HepG2 (cell line): ENCODE results near the gene BPIFA1. TPM values are rescaled to one million over a fixed set of nuclear protein-coding genes. Genes with fewer than 3 reads are reported as not detected.

Experiments
- BRF2 ChIP-seq: sonication (generic); formaldehyde crosslinking; IDR thresholded peaks from 2 replicates; pipeline ENCODE4 v1.8.1; 2022; ENCODE audit warnings: mild to moderate bottlenecking, missing genetic modification reagents
- CCAR2 ChIP-seq: fragments of 200-400 bp; formaldehyde crosslinking; optimal IDR thresholded peaks from 2 replicates; pipeline ENCODE3; 2018; ENCODE audit warnings: low read depth, mild to moderate bottlenecking, low read length, moderate library complexity
- EHMT2 ChIP-seq: fragments of 200-600 bp; sonication (generic); IDR thresholded peaks from 2 replicates; pipeline ENCODE4 v1.7.0; 2017; ENCODE audit warnings: antibody characterized with exemption, low read depth, low read length, borderline replicate concordance
- ISX ChIP-seq: sonication (generic); formaldehyde crosslinking; conservative IDR thresholded peaks from 2 replicates; pipeline ENCODE4 v1.5.0; 2020; ENCODE audit warnings: missing genetic modification reagents
- KAT7 ChIP-seq: IDR thresholded peaks from 2 replicates; pipeline ENCODE4 v1.6.1; 2018; ENCODE audit warnings: borderline replicate concordance, missing compliant biosample characterization
- KLF16 ChIP-seq, 2 experiments: sonication (generic) in 1 of 2; formaldehyde crosslinking in 1 of 2; IDR thresholded peaks; 2 replicates each; pipeline versions ENCODE4 v1.6.1 to v1.8.0; 2016 to 2023; ENCODE audit warnings: missing genetic modification reagents in 2 of 2, missing compliant biosample characterization in 1 of 2
- KLF9 ChIP-seq: IDR thresholded peaks from 2 replicates; pipeline ENCODE4 v1.6.1; 2016; ENCODE audit warnings: low read depth
- KMT2B ChIP-seq: IDR thresholded peaks from 2 replicates; pipeline ENCODE4 v1.6.1; 2016; ENCODE audit warnings: missing genetic modification reagents, missing compliant biosample characterization
- MAX ChIP-seq: IDR thresholded peaks from 2 replicates; pipeline ENCODE4 v1.6.1; 2012; ENCODE audit warnings: inconsistent platforms
- NFE2L1 ChIP-seq: sonication (generic); formaldehyde crosslinking; IDR thresholded peaks from 2 replicates; pipeline ENCODE4 v1.4.0; 2020; ENCODE audit warnings: missing genetic modification reagents, mild to moderate bottlenecking, borderline replicate concordance
- PAF1 ChIP-seq: IDR thresholded peaks from 2 replicates; pipeline ENCODE4 v1.6.1; 2016; ENCODE audit warnings: missing genetic modification reagents, missing compliant biosample characterization
- POLR2G ChIP-seq: fragments of 200-400 bp; formaldehyde crosslinking; IDR thresholded peaks from 2 replicates; pipeline ENCODE4 v1.6.1; 2018; ENCODE audit warnings: mild to moderate bottlenecking, low read depth, low read length, moderate library complexity
- STAT5B ChIP-seq: sonication (generic); formaldehyde crosslinking; IDR thresholded peaks from 2 replicates; pipeline ENCODE4 v1.4.0; 2020; ENCODE audit warnings: missing genetic modification reagents
- ZNF121 ChIP-seq: sonication (generic); formaldehyde crosslinking; IDR thresholded peaks from 2 replicates; pipeline ENCODE4 v1.5.0; 2020; ENCODE audit warnings: mild to moderate bottlenecking, missing genetic modification reagents
- ZNF329 ChIP-seq: sonication (generic); formaldehyde crosslinking; IDR thresholded peaks from 2 replicates; pipeline ENCODE4 v1.9.0; 2021; ENCODE audit warnings: low read depth, mild to moderate bottlenecking, missing genetic modification reagents
- ZNF557 ChIP-seq: sonication (generic); formaldehyde crosslinking; IDR thresholded peaks from 2 replicates; pipeline ENCODE4 v1.4.0; 2020; ENCODE audit warnings: missing genetic modification reagents
- ZNF775 ChIP-seq: sonication (generic); formaldehyde crosslinking; IDR thresholded peaks from 2 replicates; pipeline ENCODE4 v1.4.0; 2020; ENCODE audit warnings: missing genetic modification reagents, mild to moderate bottlenecking, moderate library complexity, borderline replicate concordance
- polyA plus RNA-seq, 8 experiments: library from polyadenylated mRNA; depleted of rRNA in 3 of 8; stranded (reverse) in 7 of 8; unstranded in 1 of 8; fragments of >200 nt; fragmentation: Illumina TruSeq in 4 of 8; extraction: Trizol in 4 of 8; gene quantifications; 2 replicates each; pipeline versions ENCODE4 v1.2.1 to v1.2.3, GENCODE V29; 2011 to 2016; ENCODE audit warnings: low read depth in 4 of 8, missing spikeins in 1 of 8, mixed read lengths in 1 of 8; ENCODE audit not compliant: insufficient read depth in 1 of 8
- total RNA-seq, 5 experiments: library from RNA; depleted of rRNA; stranded (reverse); fragments of >200 nt; fragmentation: Illumina TruSeq; extraction: Trizol; gene quantifications; 2 replicates each; pipeline ENCODE4 v1.2.3, GENCODE V29; 2016; ENCODE audit warnings: low read depth in 1 of 5
- TF ChIP-seq, protein P1 (sequence below): sonication (generic); formaldehyde crosslinking; IDR thresholded peaks from 2 replicates; pipeline ENCODE4 v1.8.0; 2022; ENCODE audit warnings: missing genetic modification reagents, mild to moderate bottlenecking, borderline replicate concordance
- TF ChIP-seq, protein P2 (sequence below): sonication (generic); formaldehyde crosslinking; IDR thresholded peaks from 2 replicates; pipeline ENCODE4 v1.4.0; 2020; ENCODE audit warnings: mild to moderate bottlenecking, low read depth, missing genetic modification reagents
- TF ChIP-seq, protein P3 (sequence below): sonication (generic); formaldehyde crosslinking; IDR thresholded peaks from 2 replicates; pipeline ENCODE4 v1.5.0; 2020; ENCODE audit warnings: mild to moderate bottlenecking, missing genetic modification reagents
- TF ChIP-seq, protein P4 (sequence below): sonication (generic); formaldehyde crosslinking; IDR thresholded peaks from 2 replicates; pipeline ENCODE4 v1.5.0; 2020; ENCODE audit warnings: missing genetic modification reagents
- TF ChIP-seq, protein P5 (sequence below): sonication (generic); formaldehyde crosslinking; IDR thresholded peaks from 2 replicates; pipeline ENCODE4 v1.5.1; 2020; ENCODE audit warnings: mild to moderate bottlenecking, missing genetic modification reagents, borderline replicate concordance

The BPIFA1 gene
- total and polyA plus RNA-seq, 2 of the 13 experiments (the other 11 are each of a cell fraction or from before 2014, with no cell fraction given) = not detected

DNA sequence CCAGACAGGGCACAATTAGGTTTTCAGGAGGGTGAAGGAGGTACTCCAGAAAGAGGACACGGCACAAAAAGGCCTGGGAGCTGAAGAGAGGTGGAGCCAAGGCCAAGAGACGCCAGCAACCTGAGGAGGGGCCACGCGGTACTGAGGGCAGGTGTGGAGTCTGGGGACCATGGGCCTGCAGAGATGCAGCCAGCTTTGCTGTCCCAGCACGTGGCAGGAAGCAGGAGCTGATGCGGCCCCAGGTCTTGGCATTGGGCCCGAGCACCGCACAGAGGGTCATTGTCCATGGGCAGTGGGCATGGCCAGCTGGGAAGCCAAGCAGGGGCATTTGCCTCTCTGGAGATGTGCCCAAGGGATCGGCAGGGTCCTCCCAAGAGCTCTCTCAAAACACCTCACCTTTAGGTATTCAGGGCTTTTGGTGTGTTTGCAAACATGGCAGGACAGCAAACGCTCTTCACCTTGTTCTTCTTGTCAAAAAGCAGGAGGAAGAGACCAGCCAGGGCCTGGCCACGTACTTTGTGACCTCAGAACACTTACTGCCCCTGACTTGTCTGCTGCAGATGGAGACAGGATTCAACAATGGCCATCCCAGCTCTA lies 45.9 kb downstream of the BPIFA1 start (continued):
- TF ChIP-seq, protein P1, sequence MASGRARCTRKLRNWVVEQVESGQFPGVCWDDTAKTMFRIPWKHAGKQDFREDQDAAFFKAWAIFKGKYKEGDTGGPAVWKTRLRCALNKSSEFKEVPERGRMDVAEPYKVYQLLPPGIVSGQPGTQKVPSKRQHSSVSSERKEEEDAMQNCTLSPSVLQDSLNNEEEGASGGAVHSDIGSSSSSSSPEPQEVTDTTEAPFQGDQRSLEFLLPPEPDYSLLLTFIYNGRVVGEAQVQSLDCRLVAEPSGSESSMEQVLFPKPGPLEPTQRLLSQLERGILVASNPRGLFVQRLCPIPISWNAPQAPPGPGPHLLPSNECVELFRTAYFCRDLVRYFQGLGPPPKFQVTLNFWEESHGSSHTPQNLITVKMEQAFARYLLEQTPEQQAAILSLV = no peak; the same call in 1 of the 2 replicates
- TF ChIP-seq ZNF557 (CRISPR knock-in tag) (no peak), STAT5B (CRISPR knock-in tag) (no peak; the same call in 1 of the 2 replicates), EHMT2 (no peak; the same call in 1 of the 2 replicates), KLF16 (CRISPR knock-in tag; IDR thresholded peaks at IDR 0.05) (0 out of 4 replicates have a peak, but pooled peaks of 1 of the 2 experiments have one; percentile 47), ISX (CRISPR knock-in tag) (no peak), BRF2 (CRISPR knock-in tag) (no peak), MAX (peak; percentile 95), ZNF775 (CRISPR knock-in tag) (no peak), KMT2B (CRISPR knock-in tag) (no peak), ZNF121 (CRISPR knock-in tag) (no peak), ZNF329 (CRISPR knock-in tag) (no peak), PAF1 (CRISPR knock-in tag) (no peak), NFE2L1 (no peak), POLR2G (no peak), KAT7 (CRISPR knock-in tag) (no peak), CCAR2 (no peak), KLF9 (CRISPR knock-in tag) (no peak)
- TF ChIP-seq, protein P2, sequence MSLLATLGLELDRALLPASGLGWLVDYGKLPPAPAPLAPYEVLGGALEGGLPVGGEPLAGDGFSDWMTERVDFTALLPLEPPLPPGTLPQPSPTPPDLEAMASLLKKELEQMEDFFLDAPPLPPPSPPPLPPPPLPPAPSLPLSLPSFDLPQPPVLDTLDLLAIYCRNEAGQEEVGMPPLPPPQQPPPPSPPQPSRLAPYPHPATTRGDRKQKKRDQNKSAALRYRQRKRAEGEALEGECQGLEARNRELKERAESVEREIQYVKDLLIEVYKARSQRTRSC (CRISPR knock-in tag) = no peak
- TF ChIP-seq, protein P3, sequence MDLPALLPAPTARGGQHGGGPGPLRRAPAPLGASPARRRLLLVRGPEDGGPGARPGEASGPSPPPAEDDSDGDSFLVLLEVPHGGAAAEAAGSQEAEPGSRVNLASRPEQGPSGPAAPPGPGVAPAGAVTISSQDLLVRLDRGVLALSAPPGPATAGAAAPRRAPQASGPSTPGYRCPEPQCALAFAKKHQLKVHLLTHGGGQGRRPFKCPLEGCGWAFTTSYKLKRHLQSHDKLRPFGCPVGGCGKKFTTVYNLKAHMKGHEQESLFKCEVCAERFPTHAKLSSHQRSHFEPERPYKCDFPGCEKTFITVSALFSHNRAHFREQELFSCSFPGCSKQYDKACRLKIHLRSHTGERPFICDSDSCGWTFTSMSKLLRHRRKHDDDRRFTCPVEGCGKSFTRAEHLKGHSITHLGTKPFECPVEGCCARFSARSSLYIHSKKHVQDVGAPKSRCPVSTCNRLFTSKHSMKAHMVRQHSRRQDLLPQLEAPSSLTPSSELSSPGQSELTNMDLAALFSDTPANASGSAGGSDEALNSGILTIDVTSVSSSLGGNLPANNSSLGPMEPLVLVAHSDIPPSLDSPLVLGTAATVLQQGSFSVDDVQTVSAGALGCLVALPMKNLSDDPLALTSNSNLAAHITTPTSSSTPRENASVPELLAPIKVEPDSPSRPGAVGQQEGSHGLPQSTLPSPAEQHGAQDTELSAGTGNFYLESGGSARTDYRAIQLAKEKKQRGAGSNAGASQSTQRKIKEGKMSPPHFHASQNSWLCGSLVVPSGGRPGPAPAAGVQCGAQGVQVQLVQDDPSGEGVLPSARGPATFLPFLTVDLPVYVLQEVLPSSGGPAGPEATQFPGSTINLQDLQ = 0 out of 2 replicates have a peak, but pooled peaks have one; percentile 18
- TF ChIP-seq, protein P4, sequence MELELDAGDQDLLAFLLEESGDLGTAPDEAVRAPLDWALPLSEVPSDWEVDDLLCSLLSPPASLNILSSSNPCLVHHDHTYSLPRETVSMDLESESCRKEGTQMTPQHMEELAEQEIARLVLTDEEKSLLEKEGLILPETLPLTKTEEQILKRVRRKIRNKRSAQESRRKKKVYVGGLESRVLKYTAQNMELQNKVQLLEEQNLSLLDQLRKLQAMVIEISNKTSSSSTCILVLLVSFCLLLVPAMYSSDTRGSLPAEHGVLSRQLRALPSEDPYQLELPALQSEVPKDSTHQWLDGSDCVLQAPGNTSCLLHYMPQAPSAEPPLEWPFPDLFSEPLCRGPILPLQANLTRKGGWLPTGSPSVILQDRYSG (CRISPR knock-in tag) = no peak
- TF ChIP-seq, protein P5, sequence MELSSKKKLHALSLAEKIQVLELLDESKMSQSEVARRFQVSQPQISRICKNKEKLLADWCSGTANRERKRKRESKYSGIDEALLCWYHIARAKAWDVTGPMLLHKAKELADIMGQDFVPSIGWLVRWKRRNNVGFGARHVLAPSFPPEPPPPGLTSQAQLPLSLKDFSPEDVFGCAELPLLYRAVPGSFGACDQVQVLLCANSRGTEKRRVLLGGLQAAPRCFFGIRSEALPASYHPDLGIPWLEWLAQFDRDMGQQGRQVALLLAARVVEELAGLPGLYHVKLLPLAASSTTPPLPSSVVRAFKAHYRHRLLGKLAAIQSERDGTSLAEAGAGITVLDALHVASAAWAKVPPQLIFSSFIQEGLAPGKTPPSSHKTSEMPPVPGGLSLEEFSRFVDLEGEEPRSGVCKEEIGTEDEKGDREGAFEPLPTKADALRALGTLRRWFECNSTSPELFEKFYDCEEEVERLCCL = no peak
